ENCODE results near the gene HSD17B11.
"Not testable (repeated sequence)": the region's sequence is repeated elsewhere in the genome, so short reads cannot be mapped to it uniquely, and the experiment has no call there.

HSD17B11 gene

DNA sequence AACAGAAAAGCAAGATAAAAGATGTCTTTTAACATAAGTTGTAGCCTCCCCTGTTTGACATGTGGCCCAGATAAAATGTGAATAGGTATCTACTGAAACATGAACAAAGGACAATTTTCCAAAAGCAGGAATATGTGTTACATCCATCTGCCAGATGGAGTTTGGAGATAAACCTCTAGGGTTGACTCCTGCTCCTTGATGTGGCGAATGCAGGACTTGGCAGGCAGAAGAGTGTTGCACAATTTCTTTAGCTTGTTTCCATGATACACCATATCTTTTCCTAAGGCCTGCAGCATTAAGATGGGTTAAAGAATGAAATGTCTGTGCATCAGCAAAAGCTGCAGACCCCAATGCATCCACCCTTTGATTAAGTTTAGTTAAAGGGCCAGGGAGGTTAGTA is 12.7 kb upstream of the HSD17B11 start:
- DNase-seq: not testable (repeated sequence)

DNA sequence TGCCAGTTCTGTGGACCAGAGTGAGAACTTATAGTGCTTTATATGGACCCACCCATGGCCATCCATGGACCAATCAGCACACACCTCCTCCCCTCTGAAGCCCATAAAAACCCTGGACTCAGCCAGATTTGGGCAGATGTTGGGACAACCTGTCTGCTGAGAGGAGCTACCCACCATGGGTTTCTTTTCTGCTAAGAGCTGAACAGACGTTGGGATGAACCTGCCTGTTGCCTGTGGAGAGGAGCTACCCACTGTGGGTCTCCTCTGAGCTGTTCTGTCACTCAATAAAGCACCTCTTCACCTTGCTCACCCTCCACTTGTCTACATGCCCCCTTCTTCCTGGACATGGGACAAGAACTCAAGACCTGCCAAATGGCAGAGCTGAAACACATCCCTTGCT is 9.0 kb upstream of the HSD17B11 start:
- DNase-seq: no peak

- no peak for DNase-seq
Observed at GRCh38 chr4:87399148-87399547, 8.2 kb upstream of the HSD17B11 start.

GRCh38 chr4:87395851-87396250 is 4.9 kb upstream of the HSD17B11 start:
- DNase-seq: not testable (repeated sequence)

GRCh38 chr4:87395073-87395472 is 4.1 kb upstream of the HSD17B11 start:
- DNase-seq: not testable (repeated sequence)

DNA sequence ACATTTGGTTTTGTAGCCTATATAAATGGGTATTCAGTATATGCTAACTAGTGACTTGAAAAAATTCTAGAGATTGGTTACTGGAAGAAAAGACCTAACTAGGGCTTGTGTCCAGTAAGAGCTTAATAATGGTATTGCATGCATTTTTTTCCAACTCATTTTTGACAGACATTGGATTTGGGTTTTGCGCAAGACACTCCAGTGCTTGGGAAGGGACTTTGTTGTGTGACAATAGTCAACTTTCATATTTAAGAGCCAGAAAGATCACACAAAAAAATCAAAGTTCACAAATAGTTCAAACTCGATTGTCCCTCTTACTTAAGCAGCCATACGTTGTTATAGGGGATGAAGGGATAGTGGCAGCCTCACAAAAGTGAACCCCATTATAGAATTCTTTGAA is 1.2 kb upstream of the HSD17B11 start:
- no peak for DNase-seq

- DNase-seq: no peak
Observed at GRCh38 chr4:87391576-87392054, 627 bp upstream of the HSD17B11 start.

DNA sequence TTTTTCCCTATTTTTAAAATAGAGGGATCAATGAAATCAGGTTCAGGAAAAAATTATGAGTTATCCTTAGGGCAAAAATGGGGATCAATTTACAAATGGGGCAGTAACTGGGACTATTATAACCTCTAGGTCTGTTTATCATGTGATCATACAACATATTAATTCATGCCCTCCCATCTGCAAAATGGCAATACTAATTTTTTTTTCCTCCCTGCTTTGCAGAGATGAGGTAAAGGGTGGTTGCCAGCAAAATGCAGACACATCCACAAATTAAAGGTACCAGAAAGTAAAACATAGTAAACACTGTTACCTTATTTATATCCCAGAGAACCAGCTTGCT is 467 bp downstream of the HSD17B11 start:
- DNase-seq: no peak

DNA sequence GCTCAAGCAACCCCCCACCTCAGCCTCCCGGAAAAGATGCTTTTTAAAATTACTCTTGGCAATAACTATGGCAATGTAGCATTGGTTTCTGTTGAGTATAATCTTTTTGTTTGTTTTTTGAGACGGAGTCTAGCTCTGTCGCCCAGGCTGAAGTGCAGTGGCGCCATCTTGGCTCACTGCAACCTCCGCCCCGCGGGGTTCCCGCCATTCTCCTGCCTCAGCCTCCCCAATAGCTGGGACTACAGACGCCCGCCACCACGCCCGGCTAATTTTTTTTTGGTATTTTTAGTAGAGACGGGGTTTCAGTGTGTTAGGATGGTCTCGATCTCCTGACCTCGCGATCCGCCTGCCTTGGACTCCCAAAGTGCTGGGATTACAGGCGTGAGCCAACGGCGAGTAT is 933 bp downstream of the HSD17B11 start:
- not testable (repeated sequence) for DNase-seq

DNA sequence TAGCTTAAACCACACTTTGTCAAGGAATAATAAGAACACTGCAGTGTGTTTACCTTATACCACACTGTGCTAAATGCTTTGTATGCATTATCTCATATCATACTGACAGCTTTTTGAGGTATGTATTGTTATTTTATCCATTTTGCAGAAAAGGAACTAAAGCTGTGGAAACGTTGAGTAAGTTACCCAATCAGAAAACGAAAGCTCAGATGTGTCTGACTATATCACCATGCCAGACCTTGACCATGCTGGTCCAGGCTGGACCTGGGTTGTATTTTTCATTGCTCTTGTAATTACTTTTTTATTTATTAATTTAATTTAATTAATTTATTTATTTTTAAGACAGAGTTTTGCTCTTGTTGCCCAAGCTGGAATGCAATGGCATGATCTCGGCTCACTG is 2.1 kb downstream of the HSD17B11 start:
- no peak for DNase-seq

DNA sequence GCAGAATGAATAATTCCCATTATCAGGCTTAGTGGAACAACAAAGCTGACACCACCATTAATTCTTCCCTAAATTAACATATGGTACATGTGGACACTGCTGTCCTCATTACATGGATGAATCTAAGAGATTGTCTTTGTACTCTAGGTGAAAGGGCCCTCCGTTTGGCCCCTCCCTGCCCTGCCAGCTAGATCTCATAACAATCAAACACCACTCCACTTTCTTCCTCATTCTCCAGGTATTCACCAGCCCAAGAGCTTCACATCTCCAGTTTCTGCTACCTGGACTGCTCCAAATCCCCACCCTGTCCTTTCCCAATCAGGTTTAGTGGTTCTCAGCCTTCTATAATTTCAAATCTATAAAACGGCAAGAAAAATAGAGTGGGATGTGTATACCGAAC is 3.8 kb downstream of the HSD17B11 start:
- DNase-seq: no peak

DNA sequence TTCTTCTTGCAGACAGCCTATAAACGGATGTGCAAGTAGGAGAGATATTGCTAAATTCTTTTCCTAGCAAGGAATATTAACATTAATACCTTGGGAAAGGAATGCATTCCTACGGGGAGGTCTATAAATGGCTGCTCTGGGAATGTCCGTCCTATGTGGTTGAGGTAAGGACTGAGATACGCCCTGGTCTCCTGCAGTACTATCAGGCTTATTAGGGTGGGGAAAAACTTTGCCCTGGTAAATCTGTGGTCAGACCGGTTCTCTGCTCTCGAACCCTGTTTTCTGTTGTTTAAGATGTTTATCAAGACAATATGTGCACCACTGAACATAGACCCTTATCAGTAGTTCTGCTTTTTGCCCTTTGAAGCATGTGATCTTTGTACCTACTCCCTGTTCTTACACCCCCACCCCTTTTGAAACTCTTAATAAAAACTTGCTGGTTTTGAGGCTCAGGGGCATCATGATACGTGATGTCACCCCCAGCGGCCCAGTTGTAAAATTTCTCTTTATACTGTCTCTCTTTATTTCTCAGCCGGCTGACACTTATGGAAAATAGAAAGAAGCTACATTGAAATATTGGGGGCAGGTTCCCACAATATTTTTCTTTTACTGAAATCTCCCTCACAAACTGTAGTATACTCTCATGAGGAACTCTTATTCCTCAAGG is 6.4 kb downstream of the HSD17B11 start:
- DNase-seq: not testable (repeated sequence)

DNA sequence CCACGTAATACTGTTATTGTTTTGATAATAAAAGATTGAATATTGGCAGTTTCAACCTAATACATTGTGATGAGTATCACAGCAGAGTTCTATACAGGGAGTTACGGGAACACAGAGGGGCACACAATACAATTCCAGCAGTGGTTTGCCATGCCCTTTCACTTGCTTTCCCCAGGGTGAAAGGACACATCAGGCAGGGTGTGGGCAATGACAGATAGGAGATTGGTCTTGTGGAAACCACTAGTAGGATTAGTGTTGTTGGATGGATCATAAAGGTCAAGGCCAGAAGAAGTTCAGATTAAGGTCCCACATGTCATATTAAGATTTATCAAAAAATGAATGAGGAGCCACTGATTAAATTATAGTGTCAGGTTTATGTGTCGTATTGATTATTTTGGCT is 8.1 kb downstream of the HSD17B11 start:
- no peak for DNase-seq

DNA sequence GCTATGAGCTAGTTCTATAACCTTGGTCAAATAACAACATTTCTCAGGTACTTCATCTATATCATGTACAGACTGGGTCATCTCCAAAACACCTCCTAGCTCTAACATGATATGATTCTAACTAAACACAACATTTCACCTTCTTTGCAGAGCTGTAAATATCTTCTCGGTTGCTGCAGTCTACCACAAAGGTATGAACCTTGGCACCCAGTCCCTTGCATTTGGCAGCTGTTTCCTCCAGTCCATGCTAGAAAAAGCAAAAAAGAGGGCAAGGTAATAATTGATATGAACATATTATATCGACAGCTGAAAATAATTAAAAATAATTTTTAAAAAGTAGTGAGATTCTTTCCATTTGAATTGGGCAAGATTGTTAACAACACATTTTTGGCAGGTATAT is 8.9 kb downstream of the HSD17B11 start:
- no peak for DNase-seq

GRCh38 chr4:87377816-87378215 is 13.2 kb downstream of the HSD17B11 start:
- DNase-seq: no peak

DNA sequence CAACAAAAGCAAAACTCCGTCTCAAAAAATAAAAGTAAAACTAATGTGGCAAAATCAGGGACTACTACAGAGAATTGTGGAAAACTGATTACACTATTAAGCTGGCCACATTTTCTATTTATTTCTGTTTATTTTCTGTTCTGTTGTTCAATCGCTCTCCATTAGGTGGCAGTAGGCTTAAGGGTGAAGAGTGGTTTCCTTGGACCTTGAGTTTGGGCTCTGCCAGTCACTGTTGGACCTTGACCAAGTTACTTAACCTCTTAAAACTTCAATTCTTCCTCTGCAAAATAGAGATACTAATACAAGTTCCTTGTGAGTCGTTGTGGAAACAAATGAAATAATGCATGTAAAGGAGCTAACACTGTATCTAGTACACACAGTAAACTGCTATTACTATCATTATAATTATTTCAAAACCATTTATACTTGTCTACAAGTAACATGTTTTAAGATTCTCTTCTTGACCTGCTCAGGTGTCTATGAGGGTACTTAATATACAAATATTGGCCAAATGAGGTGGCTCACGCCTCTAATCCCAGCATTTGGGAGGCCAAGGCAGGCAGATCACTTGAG is 15.2 kb downstream of the HSD17B11 start:
- DNase-seq: no peak

DNA sequence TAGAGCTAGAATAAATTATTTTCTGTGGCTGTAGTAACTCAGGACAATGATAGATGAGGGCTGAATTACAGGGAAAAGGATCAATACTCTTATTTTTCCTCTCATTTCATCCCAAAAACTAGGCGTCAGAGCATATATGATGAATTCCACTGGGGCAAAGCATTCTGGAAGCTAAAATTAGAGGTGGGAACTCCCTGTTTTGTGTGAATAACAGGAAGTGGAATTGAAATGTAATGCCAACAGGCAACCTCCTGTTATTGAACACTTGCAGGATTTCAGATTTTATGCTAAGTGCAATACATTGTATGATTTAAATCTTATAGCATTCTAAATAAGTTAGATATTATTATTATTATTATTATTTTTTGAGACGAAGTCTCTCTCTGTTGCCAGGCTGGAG is 20.9 kb downstream of the HSD17B11 start:
- DNase-seq: no peak

DNA sequence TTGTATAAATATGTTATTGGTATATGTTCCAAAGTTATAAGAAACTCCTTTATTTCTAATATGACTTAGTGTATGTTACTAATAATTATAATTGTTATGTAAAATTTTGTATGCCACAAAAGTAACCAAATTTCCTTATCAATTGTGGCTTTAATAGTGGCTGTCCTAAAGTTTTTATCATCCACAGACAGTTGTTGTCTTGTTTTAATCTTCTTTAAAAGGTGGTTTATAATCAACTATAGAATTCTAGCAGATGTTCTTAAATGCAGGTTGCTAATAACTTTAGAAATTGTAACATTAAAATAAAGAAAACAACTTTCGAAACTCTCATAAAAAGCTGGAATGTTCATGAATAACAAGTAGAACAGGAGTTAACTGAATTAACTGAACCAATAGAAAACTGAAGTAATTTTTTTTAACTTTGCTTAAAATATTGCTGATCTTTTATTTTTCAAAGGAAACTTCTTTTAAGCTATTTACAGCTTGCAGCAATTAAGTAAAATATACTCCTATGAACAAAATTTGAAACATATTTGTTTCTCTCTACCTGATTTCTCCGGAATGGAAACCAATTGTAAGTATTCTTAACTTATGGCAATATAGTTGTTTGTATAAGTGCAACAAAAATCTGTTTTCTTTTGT is 24.3 kb downstream of the HSD17B11 start:
- DNase-seq: no peak

DNA sequence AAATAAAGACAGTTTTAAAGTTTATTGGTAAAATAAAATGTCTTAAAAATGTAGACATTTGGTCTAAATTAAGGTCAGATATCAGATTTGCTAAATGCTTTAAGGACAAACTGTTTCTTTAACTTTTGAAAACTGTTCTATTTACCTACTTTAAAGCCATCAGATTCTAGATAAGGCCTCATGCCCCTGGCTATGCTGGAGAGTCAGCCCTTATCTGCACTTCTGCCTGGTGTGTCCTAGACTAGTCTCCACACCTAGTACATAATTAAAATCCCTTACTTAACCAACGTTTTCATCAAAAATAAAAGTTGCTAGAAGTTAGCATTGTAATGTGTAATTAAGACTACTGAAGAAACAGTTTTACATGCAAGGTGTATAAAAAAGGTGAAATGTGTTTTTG is 25.6 kb downstream of the HSD17B11 start:
- no peak for DNase-seq

GRCh38 chr4:87363552-87363951 is 27.4 kb downstream of the HSD17B11 start:
- no peak for DNase-seq

GRCh38 chr4:87360338-87360935 is 30.6 kb downstream of the HSD17B11 start:
- no peak for DNase-seq

DNA sequence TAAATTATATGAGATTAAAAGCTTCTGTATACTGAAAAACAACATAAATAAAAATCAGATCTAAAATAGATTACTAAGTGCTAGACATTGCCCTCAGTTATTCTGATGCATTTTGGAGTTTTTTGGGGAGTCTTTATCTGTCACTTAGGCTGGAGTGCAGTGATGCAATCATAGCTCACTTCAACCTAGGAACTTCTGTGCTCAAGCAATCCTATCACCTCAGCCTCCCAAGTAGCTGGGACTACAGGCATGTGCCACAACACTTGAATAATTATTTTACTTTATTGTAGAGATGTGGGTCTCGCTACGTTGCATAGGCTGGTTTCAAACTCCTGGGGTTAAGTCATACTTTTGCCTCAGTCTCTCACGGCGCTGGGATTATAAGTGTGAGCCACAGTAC is 31.7 kb downstream of the HSD17B11 start:
- no peak for DNase-seq

- DNase-seq: no peak
Observed at GRCh38 chr4:87356832-87357526, 34.0 kb downstream of the HSD17B11 start.

All from NCI-H146 (cell line).